HL-60 (cell line): ENCODE data around the gene ADAMTS3.

Experiments
- DNase-seq, 2 experiments: peaks; one replicate each; pipeline ENCODE4 v3.0.0-alpha.2; 2010 to 2020; ENCODE audit warnings: low read depth in 1 of 2, low spot score in 1 of 2
- H3K27ac ChIP-seq: fragments of 250-450 bp; sonication (Bioruptor Pico); replicated peaks from 2 replicates; pipeline ENCODE4 v1.5.1; 2020; ENCODE audit warnings: mild to moderate bottlenecking, moderate library complexity
- H3K27me3 ChIP-seq: fragments of 250-450 bp; sonication (Bioruptor Pico); 2 replicates; pipeline ENCODE4 v1.5.1; 2021; ENCODE audit warnings: mild to moderate bottlenecking, moderate library complexity; ENCODE audit not compliant: insufficient read depth, poor library complexity, severe bottlenecking
- H3K4me3 ChIP-seq: replicated peaks from 2 replicates; pipeline ENCODE4 v1.5.1; 2011; ENCODE audit warnings: mild to moderate bottlenecking, control low read depth, low read length; ENCODE audit not compliant: insufficient read depth
- CTCF ChIP-seq: IDR thresholded peaks from one replicate; pipeline ENCODE4 v1.5.1; 2011; ENCODE audit warnings: low read length, control low read depth, inconsistent platforms; ENCODE audit not compliant: insufficient read depth
- GABPA ChIP-seq: IDR thresholded peaks from 2 replicates; pipeline ENCODE4 v1.6.1; 2012; ENCODE audit warnings: low read depth
- POLR2AphosphoS5 ChIP-seq: IDR thresholded peaks from 2 replicates; pipeline ENCODE4 v1.6.1; 2012; ENCODE audit warnings: low read depth
- REST ChIP-seq: IDR thresholded peaks from 2 replicates; pipeline ENCODE4 v1.6.1; 2012; ENCODE audit warnings: low read depth; ENCODE audit not compliant: insufficient replicate concordance
- SPI1 ChIP-seq: IDR thresholded peaks from 2 replicates; pipeline ENCODE4 v1.6.1; 2012; ENCODE audit warnings: low read depth, mild to moderate bottlenecking, borderline replicate concordance

ADAMTS3 gene

GRCh38 chr4:72394012-72394663 lies 174.9 kb downstream of the ADAMTS3 start:
- TF ChIP-seq POLR2AphosphoS5 (no peak), CTCF (no peak), SPI1 (no peak), GABPA (no peak), REST (no peak)
- H3K4me3 ChIP-seq: no peak overlapping the region
- no peak for DNase-seq
- H3K27ac ChIP-seq: no peak overlapping the region
- H3K27me3 ChIP-seq: no peaks in the 10 kb centered on the region

GRCh38 chr4:72391281-72391680 lies 177.7 kb downstream of the ADAMTS3 start:
- no peak overlapping the region for H3K27ac ChIP-seq
- TF ChIP-seq SPI1: no peak
- no peak for TF ChIP-seq GABPA
- DNase-seq: no peak
- H3K27me3 ChIP-seq: no peaks in the 10 kb centered on the region
- no peak overlapping the region for H3K4me3 ChIP-seq

- TF ChIP-seq POLR2AphosphoS5 (no peak), GABPA (no peak), REST (no peak), CTCF (no peak), SPI1 (no peak)
- Histone ChIP-seq H3K4me3 (no peak overlapping the region), H3K27me3 (no peaks in the 10 kb centered on the region), H3K27ac (no peak overlapping the region)
- DNase-seq: no peak
These were observed 178.6 kb downstream of the ADAMTS3 start for GRCh38 chr4:72390409-72390808.

GRCh38 chr4:72388521-72388920 lies 180.5 kb downstream of the ADAMTS3 start:
- Histone ChIP-seq H3K27me3 (no peaks in the 10 kb centered on the region), H3K4me3 (no peak overlapping the region), H3K27ac (no peak overlapping the region)
- DNase-seq: no peak
- TF ChIP-seq GABPA: no peak
- TF ChIP-seq CTCF: no peak
- TF ChIP-seq POLR2AphosphoS5: no peak
- TF ChIP-seq REST: no peak
- no peak for TF ChIP-seq SPI1
